Activated CD4-positive, alpha-beta T cell treated with anti-CD3 and anti-CD28 coated beads, Interleukin-2, amount 10 ng/mL, durations not matched to agents 24 days and 14 days (primary cell): Measurements from ENCODE around the gene TPBGL. TPM values are rescaled to one million over a fixed set of nuclear protein-coding genes. Genes with fewer than 3 reads are reported as not detected.

Experiments used
- DNase-seq: peaks from one replicate; pipeline ENCODE4 v3.0.0; 2022
- H3K27ac Mint-ChIP-seq: one replicate; pipeline ENCODE4 v1.8.0; 2022; ENCODE audit warnings: mild to moderate bottlenecking, mixed read lengths
- H3K27me3 Mint-ChIP-seq: one replicate; pipeline ENCODE4 v1.8.0; 2022; ENCODE audit warnings: mixed read lengths
- H3K36me3 Mint-ChIP-seq: one replicate; pipeline ENCODE4 v1.8.0; 2022; ENCODE audit warnings: low read depth, mild to moderate bottlenecking, mixed read lengths
- H3K4me1 Mint-ChIP-seq: one replicate; pipeline ENCODE4 v1.8.0; 2021; ENCODE audit warnings: mixed read lengths
- H3K4me3 Mint-ChIP-seq: one replicate; pipeline ENCODE4 v1.8.0; 2022; ENCODE audit warnings: mild to moderate bottlenecking, moderate library complexity, mixed read lengths
- H3K9me3 Mint-ChIP-seq: one replicate; pipeline ENCODE4 v1.8.0; 2021; ENCODE audit warnings: mixed read lengths
- intact Hi-C: fragments of 100-400 bp; cut with micrococcal nuclease; formaldehyde crosslinking; loops from one replicate; pipeline ENCODE4 v1.15.1; 2023
- total RNA-seq: library from RNA; stranded (reverse); gene quantifications from 2 replicates; pipeline ENCODE4 v1.2.3, GENCODE V29; 2022

Gene TPBGL
- total RNA-seq, 1 donor from 2014 or later, result 0.61 TPM

GRCh38 chr11:75201771-75202170 lies 38.8 kb upstream of the TPBGL start:
- DNase-seq, result no peak
- H3K4me3 Mint-ChIP-seq, result no peak overlapping the region
- H3K4me1 Mint-ChIP-seq, result no peaks in the 10 kb centered on the region
- peaks cover 10% of the 10 kb centered on the region for H3K27me3 Mint-ChIP-seq
- no peaks in the 10 kb centered on the region for H3K9me3 Mint-ChIP-seq
- intact Hi-C loops, result no loop called here
- H3K36me3 Mint-ChIP-seq, result no peaks in the 10 kb centered on the region
- no peak overlapping the region for H3K27ac Mint-ChIP-seq

GRCh38 chr11:75202195-75202594 lies 38.4 kb upstream of the TPBGL start:
- intact Hi-C loops, result no loop called here

GRCh38 chr11:75203138-75203537 lies 37.4 kb upstream of the TPBGL start:
- Mint-ChIP-seq H3K4me3 (no peak overlapping the region), H3K4me1 (no peaks in the 10 kb centered on the region), H3K36me3 (no peaks in the 10 kb centered on the region), H3K27me3 (peaks cover 12% of the 10 kb centered on the region), H3K9me3 (no peaks in the 10 kb centered on the region), H3K27ac (no peak overlapping the region)
- DNase-seq, result no peak
- intact Hi-C loops, result no loop called here

More at GRCh38 chr11:75202195-75202594, 38.4 kb upstream of the TPBGL start:
- Mint-ChIP-seq H3K4me3 (no peak overlapping the region), H3K27me3 (peaks cover 11% of the 10 kb centered on the region), H3K27ac (no peak overlapping the region), H3K36me3 (no peaks in the 10 kb centered on the region), H3K4me1 (no peaks in the 10 kb centered on the region), H3K9me3 (no peaks in the 10 kb centered on the region)
- DNase-seq, result no peak

- intact Hi-C loops, result loop anchor here (2.0 kb wide), 1 partner anchor 275 kb away; no protein-coding TSS in a partner anchor
These were observed 36.9 kb upstream of the TPBGL start for GRCh38 chr11:75203641-75204011.

GRCh38 chr11:75204012-75204674 lies 36.4 kb upstream of the TPBGL start:
- Mint-ChIP-seq H3K36me3 (no peaks in the 10 kb centered on the region), H3K9me3 (no peaks in the 10 kb centered on the region), H3K27ac (no peak overlapping the region), H3K4me1 (no peaks in the 10 kb centered on the region), H3K27me3 (peaks cover 12% of the 10 kb centered on the region), H3K4me3 (no peak overlapping the region)
- intact Hi-C loops, result loop anchor here (2.0 kb wide), 1 partner anchor 275 kb away; no protein-coding TSS in a partner anchor
- DNase-seq, result no peak

More at GRCh38 chr11:75203641-75204011, 36.9 kb upstream of the TPBGL start:
- DNase-seq, result no peak
- no peaks in the 10 kb centered on the region for H3K9me3 Mint-ChIP-seq
- H3K36me3 Mint-ChIP-seq, result no peaks in the 10 kb centered on the region
- H3K4me1 Mint-ChIP-seq, result no peaks in the 10 kb centered on the region
- H3K27ac Mint-ChIP-seq, result no peak overlapping the region
- peaks cover 12% of the 10 kb centered on the region for H3K27me3 Mint-ChIP-seq
- no peak overlapping the region for H3K4me3 Mint-ChIP-seq

- H3K9me3 Mint-ChIP-seq, result no peaks in the 10 kb centered on the region
- H3K27me3 Mint-ChIP-seq, result peaks cover 12% of the 10 kb centered on the region
- H3K4me1 Mint-ChIP-seq, result no peaks in the 10 kb centered on the region
- no peaks in the 10 kb centered on the region for H3K36me3 Mint-ChIP-seq
- H3K27ac Mint-ChIP-seq, result no peak overlapping the region
- DNase-seq, result peak; percentile 95
- no peak overlapping the region for H3K4me3 Mint-ChIP-seq
- intact Hi-C loops, result loop anchor here (1.0 to 2.0 kb wide), 3 partner anchors 62 to 276 kb away; no protein-coding TSS in a partner anchor
These were observed 35.6 kb upstream of the TPBGL start for GRCh38 chr11:75204685-75205563.

- no peaks in the 10 kb centered on the region for H3K36me3 Mint-ChIP-seq
- H3K9me3 Mint-ChIP-seq, result no peaks in the 10 kb centered on the region
- H3K27me3 Mint-ChIP-seq, result peaks cover 12% of the 10 kb centered on the region
- intact Hi-C loops, result loop anchor here (1.0 to 2.0 kb wide), 3 partner anchors 62 to 277 kb away; no protein-coding TSS in a partner anchor
- no peak for DNase-seq
- H3K4me3 Mint-ChIP-seq, result no peak overlapping the region
- no peak overlapping the region for H3K27ac Mint-ChIP-seq
- no peaks in the 10 kb centered on the region for H3K4me1 Mint-ChIP-seq
These were observed 35.0 kb upstream of the TPBGL start for GRCh38 chr11:75205564-75206020.

GRCh38 chr11:75208446-75208845 lies 32.1 kb upstream of the TPBGL start:
- intact Hi-C loops, result no loop called here
- Mint-ChIP-seq H3K4me3 (no peak overlapping the region), H3K4me1 (no peaks in the 10 kb centered on the region), H3K9me3 (no peaks in the 10 kb centered on the region), H3K27me3 (peaks cover 4% of the 10 kb centered on the region), H3K36me3 (no peaks in the 10 kb centered on the region), H3K27ac (no peak overlapping the region)
- DNase-seq, result no peak

- peaks cover 8% of the 10 kb centered on the region for H3K27me3 Mint-ChIP-seq
- no peaks in the 10 kb centered on the region for H3K36me3 Mint-ChIP-seq
- peaks cover 1% of the 10 kb centered on the region for H3K4me1 Mint-ChIP-seq
- H3K4me3 Mint-ChIP-seq, result no peak overlapping the region
- no peak overlapping the region for H3K27ac Mint-ChIP-seq
- no peaks in the 10 kb centered on the region for H3K9me3 Mint-ChIP-seq
- intact Hi-C loops, result no loop called here
- DNase-seq, result no peak
These were observed 28.2 kb upstream of the TPBGL start for GRCh38 chr11:75212411-75212810.

- intact Hi-C loops, result loop anchor here (1.0 kb wide), 2 partner anchors 19 to 27 kb away; no protein-coding TSS in a partner anchor
- no peak overlapping the region for H3K27ac Mint-ChIP-seq
- H3K36me3 Mint-ChIP-seq, result no peaks in the 10 kb centered on the region
- no peak overlapping the region for H3K4me3 Mint-ChIP-seq
- H3K4me1 Mint-ChIP-seq, result peaks cover 1% of the 10 kb centered on the region
- no peaks in the 10 kb centered on the region for H3K9me3 Mint-ChIP-seq
- peaks cover 21% of the 10 kb centered on the region for H3K27me3 Mint-ChIP-seq
- peak; percentile 95 for DNase-seq
These were observed 26.2 kb upstream of the TPBGL start for GRCh38 chr11:75214411-75214821.

- Mint-ChIP-seq H3K4me3 (no peak overlapping the region), H3K27ac (no peak overlapping the region), H3K36me3 (no peaks in the 10 kb centered on the region), H3K4me1 (peaks cover 1% of the 10 kb centered on the region), H3K9me3 (no peaks in the 10 kb centered on the region), H3K27me3 (peaks cover 21% of the 10 kb centered on the region)
- intact Hi-C loops, result loop anchor here (1.0 kb wide), 2 partner anchors 18 to 26 kb away; no protein-coding TSS in a partner anchor
- no peak for DNase-seq
These were observed 25.7 kb upstream of the TPBGL start for GRCh38 chr11:75214843-75215242.

GRCh38 chr11:75219869-75220268 lies 20.7 kb upstream of the TPBGL start:
- Mint-ChIP-seq H3K4me1 (no peaks in the 10 kb centered on the region), H3K36me3 (no peaks in the 10 kb centered on the region), H3K27ac (no peak overlapping the region), H3K27me3 (peaks cover 21% of the 10 kb centered on the region), H3K9me3 (no peaks in the 10 kb centered on the region), H3K4me3 (no peak overlapping the region)
- intact Hi-C loops, result no loop called here
- no peak for DNase-seq

- no peak overlapping the region for H3K4me3 Mint-ChIP-seq
- no peaks in the 10 kb centered on the region for H3K4me1 Mint-ChIP-seq
- H3K27ac Mint-ChIP-seq, result no peak overlapping the region
- H3K36me3 Mint-ChIP-seq, result no peaks in the 10 kb centered on the region
- no peak for DNase-seq
- H3K27me3 Mint-ChIP-seq, result peaks cover 2% of the 10 kb centered on the region
- no peaks in the 10 kb centered on the region for H3K9me3 Mint-ChIP-seq
- intact Hi-C loops, result no loop called here
These were observed 16.5 kb upstream of the TPBGL start for GRCh38 chr11:75223954-75224643.
